Fibroblast of skin of right quadriceps (primary cell): Measurements from ENCODE around the gene LRRC52.

ENCODE experiments used
- DNase-seq: peaks from one replicate; pipeline ENCODE4 v3.0.0-alpha.2; 2013

Gene LRRC52

GRCh38 chr1:165543532-165544438 lies at the start of gene LRRC52:
LRRC52 (plus strand) TSS chr1:165544000; CDS start chr1:165544297, 297 bp downstream.
- no peak for DNase-seq

- DNase-seq, result no peak
Observed at GRCh38 chr1:165494949-165495857, 48.6 kb upstream of the LRRC52 start.

GRCh38 chr1:165495858-165496205 lies 48.0 kb upstream of the LRRC52 start:
- no peak for DNase-seq

- peak; percentile 11 for DNase-seq
Observed at GRCh38 chr1:165496501-165496900, 47.3 kb upstream of the LRRC52 start.

DNA sequence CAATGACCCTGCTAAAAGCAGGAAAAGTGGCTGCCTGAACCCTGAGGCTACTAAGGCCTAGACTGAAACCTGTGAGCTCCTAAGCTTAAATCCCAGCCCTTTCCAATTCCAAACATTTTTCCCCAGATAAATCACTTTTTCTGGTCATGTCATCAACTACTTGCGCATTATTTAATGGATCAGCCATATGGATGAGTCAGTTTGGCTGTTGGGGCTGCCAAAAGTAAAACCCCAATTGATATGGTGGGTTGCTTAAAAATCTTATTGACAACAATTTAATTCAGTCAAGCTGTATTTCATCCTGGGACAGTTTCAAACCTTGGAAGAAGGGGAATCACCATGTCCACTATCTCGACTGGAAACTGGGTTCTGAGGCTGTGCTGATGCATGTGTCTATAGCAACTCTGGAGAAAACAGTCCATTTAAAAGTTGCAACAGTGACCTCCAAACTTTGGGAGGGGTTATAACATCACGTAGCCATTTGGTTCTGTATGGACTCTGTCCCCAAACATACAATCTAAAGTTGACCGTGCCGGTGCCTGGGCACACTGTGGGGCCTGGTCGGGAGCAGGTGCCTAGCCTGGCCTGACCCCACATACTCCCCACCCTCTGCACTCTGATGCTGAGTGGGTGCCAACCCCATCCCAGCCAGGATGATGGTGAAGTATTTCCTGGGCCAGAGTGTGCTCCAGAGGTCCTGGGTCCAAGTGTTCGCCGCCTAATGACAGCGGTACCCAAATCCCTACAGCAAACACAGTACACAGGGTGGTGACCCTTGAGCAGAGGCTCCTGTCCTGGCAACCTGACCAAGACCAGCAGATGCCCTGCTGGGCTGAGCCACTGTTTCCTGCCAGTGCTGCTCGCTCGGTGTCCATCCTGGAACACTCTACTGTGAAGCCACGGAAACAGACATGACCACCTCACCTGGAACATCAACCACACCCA lies 46.5 kb upstream of the LRRC52 start:
- peak; percentile 53 for DNase-seq

DNA sequence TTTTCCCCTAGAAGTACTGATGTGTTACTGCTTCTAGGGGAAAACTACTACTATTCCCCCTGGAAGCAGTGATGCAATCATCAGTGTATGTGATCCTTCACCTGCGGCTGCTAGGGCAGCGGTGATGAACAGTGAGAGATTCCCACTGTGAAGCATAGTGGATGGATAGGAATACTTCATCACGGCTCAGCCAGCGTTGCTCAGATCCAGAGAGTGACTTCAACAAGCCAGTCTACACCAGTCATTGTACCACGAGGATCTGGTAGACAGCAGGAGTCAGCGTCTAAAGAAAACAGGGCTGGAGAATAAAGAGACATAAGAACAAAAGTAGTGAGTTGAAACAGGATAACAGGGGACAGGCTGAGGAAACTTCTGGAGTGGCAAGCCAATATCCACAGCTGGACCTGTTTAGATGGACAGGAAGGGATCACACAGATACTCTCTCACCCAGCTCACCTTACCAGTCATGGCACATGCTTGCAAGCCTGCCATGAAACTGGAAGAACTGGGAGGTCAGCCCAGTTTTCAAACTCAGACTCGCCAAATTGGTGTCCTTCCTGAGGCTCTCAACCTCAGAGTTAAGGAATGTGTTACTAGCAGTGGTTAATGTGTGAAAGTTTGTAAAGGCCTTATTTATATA lies 42.4 kb upstream of the LRRC52 start:
- DNase-seq, result no peak

GRCh38 chr1:165501970-165502348 lies 41.8 kb upstream of the LRRC52 start:
- peak; percentile 14 for DNase-seq

DNA sequence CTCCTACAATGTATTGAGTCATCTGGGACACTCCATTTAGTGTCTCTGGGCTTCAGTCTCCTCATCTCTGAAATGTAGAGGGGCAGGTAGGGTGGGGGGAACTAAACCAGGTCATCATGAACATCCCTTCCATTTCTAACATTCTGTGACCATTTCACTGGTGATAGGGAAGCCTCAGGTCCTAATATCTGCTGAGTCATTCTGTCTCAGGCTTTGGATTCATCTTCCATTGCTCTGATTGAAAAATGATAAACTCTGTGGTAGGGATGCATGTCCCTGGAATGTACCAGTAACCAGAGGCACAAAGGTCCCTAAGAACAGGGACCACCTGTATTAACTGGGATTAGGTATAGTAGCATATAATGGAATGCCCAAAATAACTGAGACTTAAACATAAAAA lies 36.2 kb upstream of the LRRC52 start:
- no peak for DNase-seq

GRCh38 chr1:165508291-165508690 lies 35.5 kb upstream of the LRRC52 start:
- DNase-seq, result no peak

DNA sequence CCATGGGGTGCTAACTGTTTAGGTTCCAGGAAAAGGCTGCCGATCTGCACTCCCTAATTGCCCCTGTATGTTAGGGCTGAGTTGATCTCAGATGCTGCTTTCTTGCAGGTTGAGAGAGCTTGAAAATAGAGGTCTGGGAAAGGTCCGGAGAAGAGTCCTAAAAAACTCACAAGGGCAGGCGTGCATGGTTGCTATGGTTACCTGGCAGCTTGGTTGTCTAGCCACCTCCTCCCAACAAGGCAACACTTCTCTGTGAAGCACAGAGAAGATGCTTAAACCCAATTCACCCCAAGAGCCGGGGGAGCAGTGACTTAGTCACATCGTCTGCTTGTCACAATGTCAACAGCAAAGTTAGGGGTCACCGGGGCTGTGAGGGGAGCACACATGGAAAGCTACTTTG lies 31.0 kb upstream of the LRRC52 start:
- no peak for DNase-seq

GRCh38 chr1:165516469-165516868 lies 27.3 kb upstream of the LRRC52 start:
- DNase-seq, result no peak

DNA sequence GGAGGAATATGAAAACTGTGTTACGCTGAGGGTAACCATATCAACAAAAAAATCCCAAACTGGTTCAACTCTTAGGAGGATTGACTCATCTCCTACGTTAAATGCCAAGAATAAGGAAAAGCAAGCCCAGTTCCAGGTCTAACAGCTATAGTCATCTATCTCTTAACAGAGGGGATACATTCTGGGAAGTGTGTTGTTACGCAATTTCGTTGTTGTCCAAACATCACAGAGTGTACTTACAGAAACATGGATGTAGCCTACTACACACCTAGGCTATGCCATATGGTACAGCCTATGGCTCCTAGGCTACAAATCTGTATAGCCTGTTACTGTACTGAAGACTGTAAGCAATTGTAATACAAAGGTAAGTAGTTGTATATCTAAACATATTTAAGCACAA lies 23.2 kb upstream of the LRRC52 start:
- DNase-seq, result no peak

GRCh38 chr1:165524639-165525285 lies 19.0 kb upstream of the LRRC52 start:
- no peak for DNase-seq

- no peak for DNase-seq
Observed at GRCh38 chr1:165525708-165526107, 18.1 kb upstream of the LRRC52 start.

DNA sequence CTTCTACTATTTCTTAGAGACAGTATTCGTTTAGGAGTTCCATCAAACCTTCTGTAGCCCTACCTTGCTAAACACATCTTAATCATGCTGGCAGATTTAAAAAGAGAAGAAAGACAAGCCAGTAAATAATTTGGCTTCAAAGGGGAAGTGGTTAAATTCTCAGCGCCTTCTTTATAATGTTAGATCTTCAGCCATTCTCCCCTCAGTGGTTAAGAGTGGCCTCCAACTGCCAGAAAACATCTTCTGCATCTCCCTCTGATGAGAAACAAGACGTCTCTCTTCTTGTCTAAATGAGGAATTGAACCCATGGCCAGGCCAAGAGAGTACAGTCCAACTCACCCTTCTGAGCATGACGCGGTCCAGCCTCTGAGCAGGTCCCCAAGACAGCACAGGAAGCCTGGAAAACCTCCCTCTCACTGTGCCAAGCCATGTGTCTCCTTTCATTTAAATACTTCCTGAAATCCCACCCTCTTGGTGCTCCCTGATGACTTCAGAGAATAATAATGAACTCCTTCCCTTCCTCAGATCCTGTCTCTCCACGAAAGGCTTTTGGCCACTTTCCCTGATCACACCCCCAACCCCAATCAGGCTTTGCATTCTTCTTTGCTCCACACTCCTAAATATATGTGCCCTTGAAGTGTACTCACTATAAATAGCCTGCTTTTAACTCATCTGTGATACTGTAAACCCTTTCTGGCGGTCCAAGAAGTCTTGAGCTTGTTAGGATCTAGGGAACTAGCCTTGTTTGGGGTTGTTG lies 16.4 kb upstream of the LRRC52 start:
- DNase-seq, result no peak

- DNase-seq, result no peak
Observed at GRCh38 chr1:165531021-165531420, 12.8 kb upstream of the LRRC52 start.

DNA sequence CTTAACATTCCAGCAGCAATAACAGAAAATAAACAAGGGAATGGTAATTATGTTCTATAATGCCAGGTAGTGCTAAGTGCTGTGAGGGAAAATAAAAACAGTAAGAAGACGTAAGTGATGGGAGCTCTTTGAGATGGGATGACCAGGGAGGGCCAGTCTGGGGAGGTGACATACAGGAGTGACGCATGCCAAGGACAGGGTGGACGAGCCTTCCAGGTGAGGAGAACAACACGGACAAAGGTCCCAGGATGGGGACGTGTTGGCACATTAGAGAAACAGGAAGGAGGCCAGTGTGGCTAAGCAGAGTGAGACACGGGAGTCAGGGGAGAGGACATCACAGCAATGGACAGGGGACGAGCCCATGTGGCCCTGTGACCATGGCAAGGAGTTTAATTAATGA lies 11.7 kb upstream of the LRRC52 start:
- DNase-seq, result no peak

DNA sequence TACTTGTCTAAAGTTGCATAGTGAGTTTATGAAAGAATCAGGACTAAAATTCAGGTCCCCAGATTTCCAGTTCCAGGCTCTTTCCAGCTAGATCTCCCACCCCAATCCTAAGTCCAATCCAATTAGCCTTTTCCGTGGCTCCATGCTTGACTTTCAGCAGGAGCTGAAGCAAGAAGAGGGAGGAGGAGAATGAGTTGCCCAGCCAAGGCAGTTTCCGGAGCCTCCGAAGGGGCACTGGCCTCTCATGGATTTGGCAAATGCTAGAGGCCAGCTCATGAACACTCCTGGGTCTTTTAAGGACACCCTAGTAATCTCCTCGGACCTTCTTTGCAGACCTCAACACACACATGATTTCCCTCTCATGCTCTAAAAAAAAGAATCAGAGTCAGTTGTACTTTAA lies 10.5 kb upstream of the LRRC52 start:
- no peak for DNase-seq

GRCh38 chr1:165536016-165536415 lies 7.8 kb upstream of the LRRC52 start:
- no peak for DNase-seq

GRCh38 chr1:165537356-165538109 lies 6.3 kb upstream of the LRRC52 start:
- DNase-seq, result no peak
